IMR-90 (cell line): Measurements from ENCODE around the gene KIAA0232. TPM values are rescaled to one million over a fixed set of nuclear protein-coding genes. Genes with fewer than 3 reads are reported as not detected.

Source experiments
- ATAC-seq: fragments of 200-7000 bp; cut with Tn5 transposase; 2 replicates; pipeline ENCODE4 v1.9.1; 2020; ENCODE audit warnings: low read depth, mild to moderate bottlenecking, moderate library complexity
- BruUV-seq: library from RNA; stranded (reverse); fragments of 400-500 nt; replicated peaks from 2 replicates; lab custom pipeline; 2021; lab: Mats Ljungman, UMichigan
- CTCF ChIA-PET: fragments of 300-600 bp; formaldehyde crosslinking; extraction: SDS; loops from one replicate; lab custom pipeline; 2021; ENCODE audit warnings: antibody characterized with exemption; lab: Yijun Ruan, JAX
- POLR2A ChIA-PET: fragments of 300-600 bp; sonication (Branson Sonifier 250); formaldehyde crosslinking; loops from one replicate; lab custom pipeline; 2022; ENCODE audit warnings: antibody characterized with exemption; ENCODE audit not compliant: unreplicated experiment; lab: Charles Lee
- DNase-seq: peaks from one replicate; pipeline ENCODE4 v3.0.0; 2013
- H2AFZ ChIP-seq: replicated peaks from 2 replicates; pipeline ENCODE3; 2013; ENCODE audit warnings: low read length, mild to moderate bottlenecking; ENCODE audit not compliant: poor library complexity
- H2AK5ac ChIP-seq: 2 replicates; pipeline ENCODE4 v1.6.1; 2013; ENCODE audit warnings: low read depth, low read length, inconsistent platforms
- H2AK9ac ChIP-seq: replicated peaks from 2 replicates; pipeline ENCODE3; 2013; ENCODE audit warnings: mild to moderate bottlenecking, low read depth, low read length, moderate library complexity; ENCODE audit not compliant: poor library complexity
- H2BK120ac ChIP-seq: 2 replicates; pipeline ENCODE4 v1.6.1; 2013; ENCODE audit warnings: low read depth, low read length, inconsistent platforms
- H2BK15ac ChIP-seq: 3 replicates; pipeline ENCODE4 v1.6.1; 2013; ENCODE audit warnings: low read depth, low read length, inconsistent platforms
- H2BK20ac ChIP-seq: 2 replicates; pipeline ENCODE4 v1.6.1; 2013; ENCODE audit warnings: low read depth, mild to moderate bottlenecking, inconsistent platforms, low read length, moderate library complexity
- H2BK5ac ChIP-seq: 2 replicates; pipeline ENCODE4 v1.6.1; 2013; ENCODE audit warnings: mild to moderate bottlenecking, low read depth, low read length, inconsistent platforms; ENCODE audit not compliant: poor library complexity, severe bottlenecking
- H3K14ac ChIP-seq: replicated peaks from 2 replicates; pipeline ENCODE4 v1.6.1; 2013; ENCODE audit warnings: low read depth, low read length, inconsistent platforms
- H3K18ac ChIP-seq: 2 replicates; pipeline ENCODE4 v1.6.1; 2013; ENCODE audit warnings: low read depth, low read length, control low read depth
- H3K23ac ChIP-seq: 2 replicates; pipeline ENCODE4 v1.6.1; 2013; ENCODE audit warnings: low read depth, low read length, inconsistent platforms
- H3K27ac ChIP-seq: 2 replicates; pipeline ENCODE4 v1.5.1; 2013; ENCODE audit warnings: mild to moderate bottlenecking, control low read depth, low read length; ENCODE audit not compliant: insufficient read depth
- H3K27me3 ChIP-seq: 2 replicates; pipeline ENCODE4 v1.6.1; 2013; ENCODE audit warnings: low read length; ENCODE audit not compliant: control insufficient read depth, insufficient read depth
- H3K36me3 ChIP-seq: 2 replicates; pipeline ENCODE4 v1.6.1; 2013; ENCODE audit warnings: low read length, mixed read lengths; ENCODE audit not compliant: control insufficient read depth, insufficient read depth
- H3K4ac ChIP-seq: 2 replicates; pipeline ENCODE4 v1.6.1; 2013; ENCODE audit warnings: low read depth, low read length, inconsistent platforms
- H3K4me1 ChIP-seq: 2 replicates; pipeline ENCODE4 v1.6.1; 2013; ENCODE audit warnings: low read length, mixed read lengths; ENCODE audit not compliant: control insufficient read depth, insufficient read depth
- H3K4me2 ChIP-seq: 2 replicates; pipeline ENCODE4 v1.6.1; 2013; ENCODE audit warnings: low read depth, mild to moderate bottlenecking, control low read depth, low read length, moderate library complexity
- H3K4me3 ChIP-seq: 2 replicates; pipeline ENCODE4 v1.5.1; 2013; ENCODE audit warnings: low read depth, mild to moderate bottlenecking, control low read depth, low read length, moderate library complexity; ENCODE audit not compliant: insufficient read depth
- H3K56ac ChIP-seq: 2 replicates; pipeline ENCODE4 v1.6.1; 2013; ENCODE audit warnings: low read length, inconsistent platforms; ENCODE audit not compliant: insufficient read depth; ENCODE audit errors: extremely low read depth
- H3K79me1 ChIP-seq, 2 experiments: 2 replicates each; pipeline ENCODE4 v1.6.1; 2013; ENCODE audit warnings: low read length in 2 of 2, inconsistent platforms in 1 of 2, low read depth in 1 of 2
- H3K9ac ChIP-seq: 2 replicates; pipeline ENCODE4 v1.6.1; 2013; ENCODE audit warnings: low read depth, low read length, control low read depth
- H3K9me1 ChIP-seq: 2 replicates; pipeline ENCODE4 v1.6.1; 2013; ENCODE audit warnings: low read length, inconsistent platforms; ENCODE audit not compliant: insufficient read depth
- H3K9me3 ChIP-seq: 2 replicates; pipeline ENCODE4 v1.6.1; 2013; ENCODE audit warnings: low read length; ENCODE audit not compliant: control insufficient read depth, insufficient read depth
- H4K20me1 ChIP-seq: 2 replicates; pipeline ENCODE4 v1.6.1; 2013; ENCODE audit warnings: low read length, inconsistent platforms; ENCODE audit not compliant: insufficient read depth
- H4K5ac ChIP-seq: 2 replicates; pipeline ENCODE4 v1.6.1; 2013; ENCODE audit warnings: mild to moderate bottlenecking, low read depth, low read length, control low read depth
- H4K8ac ChIP-seq, 2 experiments: 2 replicates each; pipeline ENCODE4 v1.6.1; 2013; ENCODE audit warnings: low read depth in 2 of 2, low read length in 2 of 2, control low read depth in 1 of 2, inconsistent platforms in 1 of 2
- H4K91ac ChIP-seq: 2 replicates; pipeline ENCODE4 v1.6.1; 2013; ENCODE audit warnings: low read depth, low read length, inconsistent platforms; ENCODE audit not compliant: insufficient read depth
- BHLHE40 ChIP-seq: fragments of 150-350 bp; IDR thresholded peaks from 2 replicates; pipeline ENCODE4 v1.6.1; 2016; ENCODE audit warnings: mild to moderate bottlenecking, low read depth, low read length
- CEBPB ChIP-seq: IDR thresholded peaks from 2 replicates; pipeline ENCODE4 v1.6.1; 2012; ENCODE audit warnings: low read depth, low read length, improper control_type of control experiment
- CHD1 ChIP-seq: IDR thresholded peaks from 2 replicates; pipeline ENCODE4 v1.6.1; 2012; ENCODE audit warnings: low read depth, low read length, improper control_type of control experiment
- FOS ChIP-seq: fragments of 150-350 bp; IDR thresholded peaks from 2 replicates; pipeline ENCODE4 v1.6.1; 2016; ENCODE audit warnings: low read depth, low read length
- MAFK ChIP-seq: IDR thresholded peaks from 2 replicates; pipeline ENCODE4 v1.6.1; 2012; ENCODE audit warnings: low read depth, low read length, improper control_type of control experiment
- MAZ ChIP-seq: IDR thresholded peaks from 2 replicates; pipeline ENCODE4 v1.6.1; 2012; ENCODE audit warnings: low read depth, mild to moderate bottlenecking, low read length, improper control_type of control experiment, moderate library complexity, borderline replicate concordance
- NFE2L2 ChIP-seq: fragments of 150-350 bp; IDR thresholded peaks from 2 replicates; pipeline ENCODE4 v1.6.1; 2016; ENCODE audit warnings: low read depth, mild to moderate bottlenecking, low read length
- POLR2A ChIP-seq: IDR thresholded peaks from 2 replicates; pipeline ENCODE4 v1.6.1; 2012; ENCODE audit warnings: mild to moderate bottlenecking, low read depth, low read length
- RAD21 ChIP-seq: IDR thresholded peaks from 2 replicates; pipeline ENCODE4 v1.6.1; 2012; ENCODE audit warnings: low read length, improper control_type of control experiment
- RCOR1 ChIP-seq: IDR thresholded peaks from 2 replicates; pipeline ENCODE4 v1.6.1; 2012; ENCODE audit warnings: mild to moderate bottlenecking, low read length, improper control_type of control experiment; ENCODE audit not compliant: insufficient replicate concordance
- RFX5 ChIP-seq: IDR thresholded peaks from 2 replicates; pipeline ENCODE4 v1.8.0; 2012; ENCODE audit warnings: low read depth, mild to moderate bottlenecking, low read length, moderate library complexity
- SMC3 ChIP-seq: fragments of 150-350 bp; IDR thresholded peaks from 2 replicates; pipeline ENCODE4 v1.6.1; 2016; ENCODE audit warnings: low read depth, mild to moderate bottlenecking, antibody characterized with exemption, low read length, moderate library complexity
- WGBS, 2 experiments: methylation state at CpG; one replicate each; pipeline versions ENCODE4 v1.1.5 to v1.1.7; 2013; ENCODE audit warnings: missing lambda C conversion rate in 2 of 2; ENCODE audit not compliant: insufficient read length in 1 of 2; ENCODE audit errors: extremely low coverage in 2 of 2; 5-methylcytosine and 5-hydroxymethylcytosine counted together
- dilution Hi-C: fragments of 300-500 bp; cut with HindIII; formaldehyde crosslinking; loops from one replicate; pipeline ENCODE4 v1.14.3; 2018; ENCODE audit warnings: low sequenced_read_pairs; ENCODE audit not compliant: unreplicated experiment
- in situ Hi-C: fragments of 300-500 bp; cut with MboI; formaldehyde crosslinking; loops from 3 replicates; pipeline ENCODE4 v1.14.3; 2019; ENCODE audit warnings: low sequenced_read_pairs, inconsistent platforms, mixed read lengths
- intact Hi-C: fragments of 100-400 bp; cut with micrococcal nuclease; formaldehyde crosslinking; loops from 2 replicates; pipeline ENCODE4 v1.10.0; 2022
- polyA plus RNA-seq, 3 experiments: library from polyadenylated mRNA; depleted of rRNA; stranded (reverse); fragments of >200 nt; gene quantifications; 2 replicates each; pipeline ENCODE4 v1.2.3, GENCODE V29; 2012; ENCODE audit warnings: low replicate concordance in 1 of 3
- total RNA-seq: library from RNA; depleted of rRNA; stranded (reverse); fragments of >200 nt; gene quantifications from 2 replicates; pipeline ENCODE4 v1.2.3, GENCODE V29; 2012
- TF ChIP-seq, protein P1 (sequence below): conservative IDR thresholded peaks from 2 replicates; pipeline ENCODE4 v1.5.1; 2012; ENCODE audit warnings: mild to moderate bottlenecking, low read depth, low read length, improper control_type of control experiment
- TF ChIP-seq, protein P2 (sequence below): fragments of 150-350 bp; IDR thresholded peaks from 2 replicates; pipeline ENCODE4 v1.6.1; 2017; ENCODE audit warnings: mild to moderate bottlenecking, antibody characterized with exemption, low read length, low read depth
- TF ChIP-seq, protein P3 (sequence below): fragments of 150-350 bp; IDR thresholded peaks from 2 replicates; pipeline ENCODE4 v1.6.1; 2016; ENCODE audit warnings: low read depth, mild to moderate bottlenecking, low read length, moderate library complexity, borderline replicate concordance

Gene KIAA0232
- total and polyA plus RNA-seq, 2 of the 4 experiments (the other 2 are of a cell fraction): 6.8 to 19.5 TPM

DNA sequence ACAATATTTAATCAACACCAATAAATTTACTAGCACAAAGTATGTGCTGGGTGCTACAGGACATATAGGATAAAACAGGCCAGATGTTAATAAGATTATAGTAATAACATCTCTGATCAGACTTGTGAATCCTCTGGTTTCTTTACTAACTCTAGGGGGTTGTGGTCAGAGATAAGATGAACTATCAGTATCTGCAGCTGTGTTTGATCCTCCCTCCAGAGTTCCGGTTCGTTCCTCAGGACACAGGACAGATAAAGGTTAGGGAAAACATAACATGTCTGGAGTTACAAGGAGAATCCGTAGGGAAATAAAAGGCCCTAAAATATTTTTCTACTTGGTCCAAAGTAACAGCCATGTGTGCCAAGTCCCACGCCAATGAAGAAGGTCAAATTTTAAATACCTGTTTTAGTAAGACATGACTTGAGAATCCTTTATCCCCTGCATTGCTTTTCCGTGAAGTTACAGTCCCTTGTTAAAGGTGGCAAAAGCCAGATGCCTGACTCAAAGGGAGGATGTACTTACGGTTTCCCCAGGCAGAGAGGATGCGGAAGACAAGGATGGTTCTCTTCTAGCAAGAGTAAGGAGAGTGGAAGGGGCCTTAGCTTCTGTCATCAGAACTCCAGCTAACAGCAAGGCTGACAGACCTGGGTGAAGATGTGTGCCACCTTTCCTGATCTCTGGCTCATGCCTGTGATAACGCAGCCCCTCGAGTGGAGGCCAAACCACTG lies 44.4 kb downstream of the KIAA0232 start:
- Histone ChIP-seq H4K5ac (no peak overlapping the region), H3K79me1 (peaks cover 29 to 65% of the 10 kb centered on the region in 2 experiments), H2AK5ac (no peak overlapping the region), H3K9ac (no peak overlapping the region), H2BK5ac (no peak overlapping the region), H4K20me1 (peaks cover 47% of the 10 kb centered on the region), H3K56ac (no peak overlapping the region), H2BK20ac (no peak overlapping the region), H2AK9ac (no peak overlapping the region), H3K27me3 (no peaks in the 10 kb centered on the region), H3K23ac (no peak overlapping the region), H2BK120ac (no peak overlapping the region), H4K8ac (no peak overlapping the region), H3K9me1 (peaks cover 22% of the 10 kb centered on the region), H2BK15ac (no peak overlapping the region), H3K9me3 (no peaks in the 10 kb centered on the region), H2AFZ (no peak overlapping the region), H4K91ac (no peak overlapping the region), H3K14ac (no peak overlapping the region), H3K4me3 (no peak overlapping the region), H3K36me3 (peaks cover 28% of the 10 kb centered on the region), H3K4me1 (peaks cover 3% of the 10 kb centered on the region), H3K27ac (no peak overlapping the region), H3K4ac (no peak overlapping the region), H3K4me2 (no peak overlapping the region), H3K18ac (no peak overlapping the region)
- no peak for DNase-seq
- no TSS peak for BruUV-seq
- no peak for ATAC-seq
- WGBS, 2 experiments: 93% methylated on average over 3 of the region's 9 CpGs; no CpG with 5 or more reads in 1 of the 2 experiments
- in situ Hi-C loops (no loop called here), dilution Hi-C loops (no loop called here), intact Hi-C loops (no loop called here)
- ChIA-PET CTCF (no interaction called here), POLR2A (no interaction called here)
- TF ChIP-seq, protein P1, sequence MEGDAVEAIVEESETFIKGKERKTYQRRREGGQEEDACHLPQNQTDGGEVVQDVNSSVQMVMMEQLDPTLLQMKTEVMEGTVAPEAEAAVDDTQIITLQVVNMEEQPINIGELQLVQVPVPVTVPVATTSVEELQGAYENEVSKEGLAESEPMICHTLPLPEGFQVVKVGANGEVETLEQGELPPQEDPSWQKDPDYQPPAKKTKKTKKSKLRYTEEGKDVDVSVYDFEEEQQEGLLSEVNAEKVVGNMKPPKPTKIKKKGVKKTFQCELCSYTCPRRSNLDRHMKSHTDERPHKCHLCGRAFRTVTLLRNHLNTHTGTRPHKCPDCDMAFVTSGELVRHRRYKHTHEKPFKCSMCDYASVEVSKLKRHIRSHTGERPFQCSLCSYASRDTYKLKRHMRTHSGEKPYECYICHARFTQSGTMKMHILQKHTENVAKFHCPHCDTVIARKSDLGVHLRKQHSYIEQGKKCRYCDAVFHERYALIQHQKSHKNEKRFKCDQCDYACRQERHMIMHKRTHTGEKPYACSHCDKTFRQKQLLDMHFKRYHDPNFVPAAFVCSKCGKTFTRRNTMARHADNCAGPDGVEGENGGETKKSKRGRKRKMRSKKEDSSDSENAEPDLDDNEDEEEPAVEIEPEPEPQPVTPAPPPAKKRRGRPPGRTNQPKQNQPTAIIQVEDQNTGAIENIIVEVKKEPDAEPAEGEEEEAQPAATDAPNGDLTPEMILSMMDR: no peak
- TF ChIP-seq RFX5: no peak
- no peak for TF ChIP-seq RCOR1
- no peak for TF ChIP-seq MAZ
- TF ChIP-seq SMC3: no peak
- TF ChIP-seq, protein P2, sequence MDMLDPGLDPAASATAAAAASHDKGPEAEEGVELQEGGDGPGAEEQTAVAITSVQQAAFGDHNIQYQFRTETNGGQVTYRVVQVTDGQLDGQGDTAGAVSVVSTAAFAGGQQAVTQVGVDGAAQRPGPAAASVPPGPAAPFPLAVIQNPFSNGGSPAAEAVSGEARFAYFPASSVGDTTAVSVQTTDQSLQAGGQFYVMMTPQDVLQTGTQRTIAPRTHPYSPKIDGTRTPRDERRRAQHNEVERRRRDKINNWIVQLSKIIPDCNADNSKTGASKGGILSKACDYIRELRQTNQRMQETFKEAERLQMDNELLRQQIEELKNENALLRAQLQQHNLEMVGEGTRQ: no peak
- no peak for TF ChIP-seq MAFK
- no peak for TF ChIP-seq NFE2L2
- TF ChIP-seq, protein P3, sequence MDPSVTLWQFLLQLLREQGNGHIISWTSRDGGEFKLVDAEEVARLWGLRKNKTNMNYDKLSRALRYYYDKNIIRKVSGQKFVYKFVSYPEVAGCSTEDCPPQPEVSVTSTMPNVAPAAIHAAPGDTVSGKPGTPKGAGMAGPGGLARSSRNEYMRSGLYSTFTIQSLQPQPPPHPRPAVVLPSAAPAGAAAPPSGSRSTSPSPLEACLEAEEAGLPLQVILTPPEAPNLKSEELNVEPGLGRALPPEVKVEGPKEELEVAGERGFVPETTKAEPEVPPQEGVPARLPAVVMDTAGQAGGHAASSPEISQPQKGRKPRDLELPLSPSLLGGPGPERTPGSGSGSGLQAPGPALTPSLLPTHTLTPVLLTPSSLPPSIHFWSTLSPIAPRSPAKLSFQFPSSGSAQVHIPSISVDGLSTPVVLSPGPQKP: no peak
- no peak for TF ChIP-seq POLR2A
- no peak for TF ChIP-seq RAD21
- TF ChIP-seq CEBPB: no peak
- no peak for TF ChIP-seq CHD1
- TF ChIP-seq FOS: no peak
- TF ChIP-seq BHLHE40: no peak
